H9 (cell line): ENCODE data around the gene CYP26A1. TPM values are rescaled to one million over a fixed set of nuclear protein-coding genes. Genes with fewer than 3 reads are reported as not detected.
A peak's percentile ranks its signal among the peaks of the same experiment; 100 is the strongest.

Experiments used
- DNase-seq: peaks from one replicate; pipeline ENCODE4 v3.0.0-alpha.2; 2017
- H2AFZ ChIP-seq: one replicate; pipeline ENCODE4 v1.6.1; 2013; ENCODE audit warnings: mild to moderate bottlenecking, low read length, control low read depth, moderate library complexity
- H2AK5ac ChIP-seq: 2 replicates; pipeline ENCODE4 v1.6.1; 2013; ENCODE audit warnings: low read length, control low read depth, mixed read lengths; ENCODE audit not compliant: insufficient read length
- H2BK120ac ChIP-seq: one replicate; pipeline ENCODE4 v1.6.1; 2013; ENCODE audit warnings: low read depth, mild to moderate bottlenecking, low read length, control low read depth, inconsistent platforms; ENCODE audit not compliant: poor library complexity, severe bottlenecking
- H2BK12ac ChIP-seq: 2 replicates; pipeline ENCODE4 v1.6.1; 2013; ENCODE audit warnings: low read length, control low read depth, mixed read lengths, low read depth; ENCODE audit not compliant: insufficient read length
- H2BK15ac ChIP-seq: 2 replicates; pipeline ENCODE4 v1.6.1; 2013; ENCODE audit warnings: low read depth, low read length, control low read depth
- H2BK20ac ChIP-seq: one replicate; pipeline ENCODE4 v1.6.1; 2013; ENCODE audit warnings: low read depth, mild to moderate bottlenecking, low read length, control low read depth, inconsistent platforms; ENCODE audit not compliant: poor library complexity, severe bottlenecking
- H2BK5ac ChIP-seq: 2 replicates; pipeline ENCODE4 v1.6.1; 2013; ENCODE audit warnings: low read length, control low read depth, mixed read lengths; ENCODE audit not compliant: insufficient read length
- H3K14ac ChIP-seq: 2 replicates; pipeline ENCODE4 v1.6.1; 2013; ENCODE audit warnings: low read length, control low read depth; ENCODE audit not compliant: insufficient read depth
- H3K18ac ChIP-seq: 2 replicates; pipeline ENCODE4 v1.6.1; 2013; ENCODE audit warnings: low read depth, mild to moderate bottlenecking, mixed read lengths, low read length, control low read depth; ENCODE audit not compliant: insufficient read length
- H3K23ac ChIP-seq: 2 replicates; pipeline ENCODE4 v1.6.1; 2013; ENCODE audit warnings: low read length, control low read depth, mixed read lengths, low read depth; ENCODE audit not compliant: insufficient read length
- H3K23me2 ChIP-seq: 2 replicates; pipeline ENCODE4 v1.6.1; 2013; ENCODE audit warnings: low read depth, mild to moderate bottlenecking, mixed read lengths, low read length, control low read depth; ENCODE audit not compliant: insufficient read length, poor library complexity, severe bottlenecking
- H3K27ac ChIP-seq: 2 replicates; pipeline ENCODE4 v1.5.1; 2013; ENCODE audit warnings: low read length, control low read depth, mixed read lengths, low read depth; ENCODE audit not compliant: insufficient read length
- H3K27me3 ChIP-seq: 2 replicates; pipeline ENCODE4 v1.6.1; 2013; ENCODE audit warnings: low read length, control low read depth, inconsistent platforms; ENCODE audit not compliant: insufficient read depth
- H3K4ac ChIP-seq: 2 replicates; pipeline ENCODE4 v1.6.1; 2013; ENCODE audit warnings: low read depth, mild to moderate bottlenecking, control low read depth, inconsistent platforms, low read length, moderate library complexity
- H3K4me1 ChIP-seq: 2 replicates; pipeline ENCODE4 v1.6.1; 2013; ENCODE audit warnings: low read length, control low read depth, inconsistent platforms; ENCODE audit not compliant: insufficient read depth
- H3K4me2 ChIP-seq: 2 replicates; pipeline ENCODE4 v1.6.1; 2013; ENCODE audit warnings: low read length, control low read depth, mixed read lengths; ENCODE audit not compliant: insufficient read length, insufficient read depth
- H3K56ac ChIP-seq: 2 replicates; pipeline ENCODE4 v1.6.1; 2013; ENCODE audit warnings: low read depth, mild to moderate bottlenecking, mixed read lengths, low read length, control low read depth; ENCODE audit not compliant: insufficient read length
- H3K79me1 ChIP-seq: 2 replicates; pipeline ENCODE4 v1.6.1; 2013; ENCODE audit warnings: low read depth, mild to moderate bottlenecking, moderate library complexity, low read length, control low read depth, inconsistent platforms; ENCODE audit not compliant: insufficient read depth, poor library complexity, severe bottlenecking
- H3K79me2 ChIP-seq: 2 replicates; pipeline ENCODE4 v1.6.1; 2013; ENCODE audit warnings: low read length, control low read depth, inconsistent platforms; ENCODE audit not compliant: insufficient read depth
- H3K9ac ChIP-seq: 2 replicates; pipeline ENCODE4 v1.6.1; 2013; ENCODE audit warnings: low read length, control low read depth, mixed read lengths; ENCODE audit not compliant: insufficient read length; ENCODE audit errors: extremely low read depth
- H3K9me3 ChIP-seq: one replicate; pipeline ENCODE4 v1.6.1; 2013; ENCODE audit warnings: low read depth, low read length, inconsistent platforms; ENCODE audit not compliant: control insufficient read depth
- H3T11ph ChIP-seq: one replicate; pipeline ENCODE4 v1.6.1; 2013; ENCODE audit warnings: mild to moderate bottlenecking, low read length, control low read depth, inconsistent platforms
- H4K20me1 ChIP-seq: one replicate; pipeline ENCODE4 v1.6.1; 2013; ENCODE audit not compliant: control insufficient read depth, insufficient read length, insufficient read depth
- H4K5ac ChIP-seq: 2 replicates; pipeline ENCODE4 v1.6.1; 2013; ENCODE audit warnings: low read depth, mild to moderate bottlenecking, mixed read lengths, low read length, control low read depth; ENCODE audit not compliant: insufficient read length
- H4K8ac ChIP-seq: replicated peaks from 2 replicates; pipeline ENCODE4 v1.6.1; 2013; ENCODE audit warnings: low read length, control low read depth, mixed read lengths, low read depth; ENCODE audit not compliant: insufficient read length
- H4K91ac ChIP-seq: 2 replicates; pipeline ENCODE4 v1.6.1; 2013; ENCODE audit warnings: low read depth, mild to moderate bottlenecking, moderate library complexity, mixed read lengths, low read length, control low read depth; ENCODE audit not compliant: insufficient read length
- H3K27ac Mint-ChIP-seq, 3 experiments: 2 replicates in 2 of 3; 3 replicates in 1 of 3; pipeline ENCODE4 v1.8.0; 2020 to 2021; ENCODE audit warnings: mixed read lengths in 3 of 3, mild to moderate bottlenecking in 1 of 3, moderate library complexity in 1 of 3
- H3K27me3 Mint-ChIP-seq: 2 replicates; pipeline ENCODE4 v1.8.0; 2021; ENCODE audit warnings: low read depth, mild to moderate bottlenecking, moderate library complexity, mixed read lengths
- H3K36me3 Mint-ChIP-seq, 3 experiments: 2 replicates in 2 of 3; 3 replicates in 1 of 3; pipeline ENCODE4 v1.8.0; 2020 to 2021; ENCODE audit warnings: low read depth in 3 of 3, mixed read lengths in 3 of 3; ENCODE audit not compliant: insufficient read depth in 1 of 3
- H3K4me1 Mint-ChIP-seq, 2 experiments: 2 replicates each; pipeline ENCODE4 v1.8.0; 2020; ENCODE audit warnings: mixed read lengths in 2 of 2
- H3K4me3 Mint-ChIP-seq, 2 experiments: 2 replicates in 1 of 2; 3 replicates in 1 of 2; pipeline ENCODE4 v1.8.0; 2020 to 2021; ENCODE audit warnings: mild to moderate bottlenecking in 2 of 2, mixed read lengths in 2 of 2, moderate library complexity in 1 of 2
- H3K9me3 Mint-ChIP-seq, 2 experiments: 2 replicates in 1 of 2; 3 replicates in 1 of 2; pipeline ENCODE4 v1.8.0; 2020; ENCODE audit warnings: mild to moderate bottlenecking in 2 of 2, mixed read lengths in 2 of 2, moderate library complexity in 1 of 2
- WGBS: extraction: QIAGEN DNeasy Blood & Tissue Kit; methylation state at CpG from one replicate; pipeline ENCODE4 v1.1.7; 2013; ENCODE audit warnings: missing lambda C conversion rate, low lambda C conversion rate, mixed read lengths; ENCODE audit not compliant: insufficient read length; ENCODE audit errors: extremely low coverage; 5-methylcytosine and 5-hydroxymethylcytosine counted together
- total RNA-seq: library from RNA; stranded (reverse); gene quantifications from 2 replicates; pipeline ENCODE4 v1.2.1, GENCODE V29; 2021
- TF ChIP-seq, protein P1 (sequence below): fragments of 200-600 bp; sonication (generic); conservative IDR thresholded peaks from 3 replicates; pipeline ENCODE4 v1.8.0; 2021; ENCODE audit warnings: antibody characterized with exemption, mild to moderate bottlenecking

The CYP26A1 gene
- total RNA-seq, 1 experiment from 2014 or later: 72.1 TPM

DNA sequence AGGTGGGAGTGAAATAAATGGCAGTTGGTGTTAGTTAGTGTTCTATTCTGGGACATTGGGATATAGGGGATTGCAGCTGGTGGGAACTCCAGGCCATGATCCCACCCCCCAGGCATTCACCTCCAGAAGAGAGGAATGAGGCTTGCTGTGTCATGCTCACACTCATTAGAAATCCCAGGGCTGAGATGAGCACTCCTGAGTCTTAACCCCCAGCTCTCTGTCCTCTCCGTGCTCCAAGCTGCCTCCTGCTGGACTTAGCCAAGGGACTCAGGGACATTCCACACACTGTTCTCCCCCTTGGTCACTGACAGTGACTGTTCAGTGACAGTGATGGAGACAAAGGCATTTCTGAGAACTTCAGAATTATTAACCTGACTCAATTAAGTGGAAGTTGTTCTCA, 21.5 kb downstream of the CYP26A1 start:
- no peak overlapping the region for H4K5ac ChIP-seq
- no peak overlapping the region for H2BK20ac ChIP-seq
- no peak overlapping the region for H2AFZ ChIP-seq
- no peak overlapping the region for H3K9ac ChIP-seq
- Mint-ChIP-seq H3K4me3 (no peak overlapping the region), H3K27me3 (no peaks in the 10 kb centered on the region), H3K4me1 (peaks cover 9 to 15% of the 10 kb centered on the region in 2 experiments), H3K27ac (peak overlapping the region in 1 of 3 experiments; percentile 72; a peak in 2 of 7 replicates), H3K9me3 (peaks cover 2 to 4% of the 10 kb centered on the region in 2 experiments; a peak in 2 of 5 replicates), H3K36me3 (peaks cover 0 to 4% (median 0%) of the 10 kb centered on the region in 3 experiments; a peak in 2 of 7 replicates)
- no peaks in the 10 kb centered on the region for H3K27me3 ChIP-seq
- no CpG with 5 or more reads among the region's 1 CpG for WGBS
- no peaks in the 10 kb centered on the region for H4K20me1 ChIP-seq
- no peaks in the 10 kb centered on the region for H3K79me1 ChIP-seq
- H3K18ac ChIP-seq: no peak overlapping the region
- no peak overlapping the region for H3K27ac ChIP-seq
- no peak overlapping the region for H2BK5ac ChIP-seq
- no peak overlapping the region for H2BK120ac ChIP-seq
- H2BK15ac ChIP-seq: no peak overlapping the region
- no peaks in the 10 kb centered on the region; the same call in 1 of the 2 replicates for H3K4me1 ChIP-seq
- H3T11ph ChIP-seq: no peak overlapping the region
- H2AK5ac ChIP-seq: no peak overlapping the region
- H3K4ac ChIP-seq: no peak overlapping the region
- TF ChIP-seq, protein P1, sequence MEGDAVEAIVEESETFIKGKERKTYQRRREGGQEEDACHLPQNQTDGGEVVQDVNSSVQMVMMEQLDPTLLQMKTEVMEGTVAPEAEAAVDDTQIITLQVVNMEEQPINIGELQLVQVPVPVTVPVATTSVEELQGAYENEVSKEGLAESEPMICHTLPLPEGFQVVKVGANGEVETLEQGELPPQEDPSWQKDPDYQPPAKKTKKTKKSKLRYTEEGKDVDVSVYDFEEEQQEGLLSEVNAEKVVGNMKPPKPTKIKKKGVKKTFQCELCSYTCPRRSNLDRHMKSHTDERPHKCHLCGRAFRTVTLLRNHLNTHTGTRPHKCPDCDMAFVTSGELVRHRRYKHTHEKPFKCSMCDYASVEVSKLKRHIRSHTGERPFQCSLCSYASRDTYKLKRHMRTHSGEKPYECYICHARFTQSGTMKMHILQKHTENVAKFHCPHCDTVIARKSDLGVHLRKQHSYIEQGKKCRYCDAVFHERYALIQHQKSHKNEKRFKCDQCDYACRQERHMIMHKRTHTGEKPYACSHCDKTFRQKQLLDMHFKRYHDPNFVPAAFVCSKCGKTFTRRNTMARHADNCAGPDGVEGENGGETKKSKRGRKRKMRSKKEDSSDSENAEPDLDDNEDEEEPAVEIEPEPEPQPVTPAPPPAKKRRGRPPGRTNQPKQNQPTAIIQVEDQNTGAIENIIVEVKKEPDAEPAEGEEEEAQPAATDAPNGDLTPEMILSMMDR: peak; percentile 40; the same call in 2 of the 3 replicates
- no peaks in the 10 kb centered on the region for H3K79me2 ChIP-seq
- no peak for DNase-seq
- no peak overlapping the region for H3K4me2 ChIP-seq
- no peak overlapping the region for H4K91ac ChIP-seq
- no peak overlapping the region for H2BK12ac ChIP-seq
- no peak overlapping the region for H3K23ac ChIP-seq
- H3K9me3 ChIP-seq: no peaks in the 10 kb centered on the region
- no peak overlapping the region for H4K8ac ChIP-seq
- no peak overlapping the region for H3K56ac ChIP-seq
- H3K23me2 ChIP-seq: no peaks in the 10 kb centered on the region
- no peak overlapping the region for H3K14ac ChIP-seq
